GM21786 (cell line): Measurements from ENCODE around the gene ABCA3.

Experiments used
- ATAC-seq: cut with Tn5 transposase; IDR thresholded peaks from one replicate; pipeline ENCODE4 v1.9.1; 2021; ENCODE audit not compliant: unreplicated experiment

Gene ABCA3

GRCh38 chr16:2319606-2320005, 20.9 kb downstream of the ABCA3 start:
- no peak for ATAC-seq

DNA sequence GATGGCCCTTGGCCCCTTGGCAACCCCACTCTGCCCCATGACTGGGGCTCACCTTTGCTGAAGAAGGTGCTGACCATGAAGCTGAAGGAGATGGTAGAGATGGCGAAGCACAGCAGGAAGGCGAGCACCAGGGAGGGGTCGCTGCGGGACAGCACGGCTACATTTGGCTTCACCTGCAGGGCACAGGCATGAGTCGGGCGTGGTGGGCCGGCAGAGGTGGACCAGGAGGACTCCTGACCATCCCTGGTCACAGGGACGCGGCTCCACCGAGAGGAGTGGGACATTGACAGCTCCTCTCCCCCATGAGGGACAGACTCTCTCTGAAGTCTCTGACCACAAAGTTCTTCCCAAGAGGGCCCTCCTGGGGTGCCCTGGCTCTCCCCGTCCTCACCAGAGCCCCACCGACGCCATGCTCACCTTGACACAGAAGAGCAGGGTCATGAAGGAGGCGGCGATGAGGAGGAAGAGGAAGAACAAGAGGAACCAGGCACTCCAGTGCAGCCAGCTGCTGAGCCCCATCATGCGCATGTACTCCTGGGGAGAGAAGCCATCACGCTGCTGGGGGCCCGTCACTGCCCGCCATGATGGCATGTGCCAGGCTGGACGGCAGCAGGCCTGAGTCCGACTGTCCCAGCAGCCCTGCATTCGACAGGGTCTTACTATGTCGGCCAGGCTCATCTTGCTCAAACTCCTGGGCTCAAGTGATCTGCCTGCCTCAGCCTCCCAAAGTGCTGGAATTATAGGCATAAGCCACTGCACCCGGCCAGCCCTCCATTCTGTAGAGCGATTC, 23.1 kb downstream of the ABCA3 start:
- ATAC-seq: no peak

DNA sequence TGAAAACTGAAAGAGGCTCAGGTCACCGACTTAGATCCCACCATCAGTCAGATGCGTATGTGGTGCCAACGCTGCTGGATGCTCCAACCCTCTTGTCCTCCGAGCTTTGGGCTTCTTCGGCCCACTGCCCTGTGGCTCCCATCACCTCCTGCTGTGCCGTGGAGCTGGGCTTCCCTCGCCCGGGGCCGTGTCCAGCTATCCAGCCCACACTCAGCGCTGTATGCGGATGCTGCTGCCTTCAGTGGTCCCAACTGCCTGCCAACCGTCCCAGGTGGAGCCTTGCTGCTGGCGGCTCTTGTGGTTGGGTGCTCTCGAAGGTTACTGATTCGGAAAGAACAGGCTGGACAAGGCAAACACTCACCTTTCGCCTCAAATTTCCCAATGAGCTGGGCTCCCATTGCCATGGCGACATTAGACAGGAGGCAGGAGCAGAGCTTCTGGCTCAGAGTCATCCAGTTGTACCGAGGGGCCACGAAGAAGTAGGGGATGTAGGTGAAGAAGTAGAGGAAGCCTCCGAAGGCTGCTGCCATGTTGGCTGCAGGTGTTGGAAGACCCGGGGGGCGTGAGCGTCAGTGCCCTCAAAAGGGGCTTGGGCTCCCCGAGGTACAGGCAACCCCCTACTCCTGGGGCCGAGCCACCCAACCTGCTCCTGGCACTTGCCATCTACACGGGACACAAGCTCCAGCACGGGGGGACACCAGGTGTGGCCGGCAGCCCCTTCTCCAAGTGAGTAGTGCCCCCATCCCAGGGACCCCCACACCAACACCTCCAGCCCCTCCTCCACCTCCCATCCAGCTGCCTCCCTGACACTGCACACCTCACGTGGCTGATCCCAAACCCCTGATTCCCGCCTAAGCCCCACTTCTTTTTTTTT, 32.2 kb downstream of the ABCA3 start:
- ATAC-seq: no peak

GRCh38 chr16:2299915-2300192, 40.7 kb downstream of the ABCA3 start:
- no peak for ATAC-seq

- ATAC-seq: no peak
These were observed 41.2 kb downstream of the ABCA3 start for GRCh38 chr16:2299121-2299914.

DNA sequence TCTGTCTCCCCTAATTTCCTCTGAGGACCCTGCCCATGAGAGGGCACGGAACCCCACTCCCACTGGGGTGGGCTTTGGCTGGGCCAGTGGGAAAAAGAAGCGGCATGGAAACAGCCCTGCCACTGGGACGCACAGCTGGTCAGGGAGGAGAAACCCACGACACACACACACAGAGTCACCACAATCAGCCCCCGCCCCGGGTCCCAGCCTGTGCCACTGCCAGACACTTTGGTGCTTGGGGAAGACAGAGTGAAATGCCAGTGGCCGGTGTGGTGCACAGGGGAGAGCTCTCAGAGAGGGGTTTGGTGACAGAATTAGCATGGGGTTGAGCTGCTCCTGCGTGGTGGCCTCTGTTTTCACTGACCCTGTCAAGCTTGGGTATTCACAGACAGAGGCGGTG, 41.9 kb downstream of the ABCA3 start:
- ATAC-seq: no peak

- ATAC-seq: no peak
These were observed 43.0 kb downstream of the ABCA3 start for GRCh38 chr16:2297506-2297860.

- no peak for ATAC-seq
These were observed 43.6 kb downstream of the ABCA3 start for GRCh38 chr16:2296661-2297505.

DNA sequence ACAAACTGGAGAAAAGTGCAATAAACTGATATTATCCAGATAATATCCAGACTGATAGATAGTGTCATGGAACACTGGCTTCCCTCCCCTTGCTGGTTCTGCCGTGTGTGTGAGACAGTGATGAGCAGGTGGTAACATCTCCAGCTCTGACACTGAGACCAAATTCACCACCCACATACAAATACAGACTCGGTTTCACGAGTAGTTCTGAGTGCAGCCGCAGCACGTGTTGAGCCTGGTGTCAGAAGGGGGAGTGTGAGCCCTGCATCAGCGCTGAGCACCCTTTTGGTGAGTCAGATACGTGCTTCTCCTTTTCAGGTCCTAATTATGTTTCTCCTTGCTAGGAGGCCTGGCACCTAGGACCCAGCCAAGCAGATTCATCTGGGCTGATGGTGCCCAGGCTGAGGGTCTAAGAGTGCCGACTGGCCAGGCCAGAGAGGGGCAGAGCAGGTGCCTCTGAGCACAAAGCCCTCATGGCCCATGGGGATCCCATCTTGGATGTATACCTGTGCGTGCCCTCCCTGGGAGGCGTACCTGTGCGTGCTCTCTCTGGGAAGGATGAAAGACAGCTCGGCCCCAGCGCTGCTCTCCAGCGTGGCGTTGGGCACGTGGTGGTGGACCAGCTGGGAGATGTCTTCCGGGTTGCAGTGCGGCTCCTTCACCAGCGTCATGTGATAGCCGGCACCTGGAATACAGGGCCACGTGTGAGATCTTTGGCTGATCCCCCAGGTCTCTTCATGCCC, 45.3 kb downstream of the ABCA3 start:
- no peak for ATAC-seq

- ATAC-seq: no peak
These were observed 48.3 kb downstream of the ABCA3 start for GRCh38 chr16:2292221-2292620.

DNA sequence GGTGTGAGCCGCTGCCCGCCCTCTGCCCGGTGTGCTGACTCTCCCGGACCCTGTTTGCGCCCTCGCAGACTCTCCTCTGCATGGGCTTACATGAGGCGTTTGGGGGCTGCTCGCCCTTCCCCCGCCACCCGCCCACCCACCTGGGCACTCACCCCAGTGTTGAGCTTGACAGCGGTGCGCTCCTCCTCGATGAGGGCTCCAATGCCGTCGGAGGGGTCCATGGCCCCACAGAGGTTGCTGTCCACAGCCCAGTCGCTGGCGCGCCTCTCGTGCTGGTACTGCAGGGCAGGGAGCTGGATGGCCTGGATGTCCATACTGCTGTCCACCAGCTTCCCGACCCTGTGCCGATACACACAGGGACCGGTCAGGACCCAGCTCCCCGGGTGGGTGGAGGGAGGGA, 51.2 kb downstream of the ABCA3 start:
- ATAC-seq: no peak

DNA sequence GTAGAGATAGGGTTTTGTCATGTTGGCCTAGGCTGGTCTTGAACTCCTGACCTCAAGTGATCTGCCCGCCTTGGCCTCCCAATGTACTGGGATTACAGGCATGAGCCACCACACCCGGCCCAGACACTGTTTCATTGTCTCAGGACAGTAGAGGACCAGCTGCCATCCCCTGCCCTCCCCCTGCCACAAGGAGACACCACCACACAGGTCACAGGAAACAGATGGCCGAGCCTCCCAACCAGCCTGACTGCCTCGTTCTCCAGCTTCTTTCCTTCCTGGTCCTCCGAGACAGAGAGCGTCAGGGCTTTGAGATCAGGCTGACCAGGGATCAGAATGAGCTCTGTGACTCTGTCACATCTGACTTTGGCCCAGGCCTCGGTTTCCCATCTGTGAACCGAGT, 51.8 kb downstream of the ABCA3 start:
- ATAC-seq: no peak

DNA sequence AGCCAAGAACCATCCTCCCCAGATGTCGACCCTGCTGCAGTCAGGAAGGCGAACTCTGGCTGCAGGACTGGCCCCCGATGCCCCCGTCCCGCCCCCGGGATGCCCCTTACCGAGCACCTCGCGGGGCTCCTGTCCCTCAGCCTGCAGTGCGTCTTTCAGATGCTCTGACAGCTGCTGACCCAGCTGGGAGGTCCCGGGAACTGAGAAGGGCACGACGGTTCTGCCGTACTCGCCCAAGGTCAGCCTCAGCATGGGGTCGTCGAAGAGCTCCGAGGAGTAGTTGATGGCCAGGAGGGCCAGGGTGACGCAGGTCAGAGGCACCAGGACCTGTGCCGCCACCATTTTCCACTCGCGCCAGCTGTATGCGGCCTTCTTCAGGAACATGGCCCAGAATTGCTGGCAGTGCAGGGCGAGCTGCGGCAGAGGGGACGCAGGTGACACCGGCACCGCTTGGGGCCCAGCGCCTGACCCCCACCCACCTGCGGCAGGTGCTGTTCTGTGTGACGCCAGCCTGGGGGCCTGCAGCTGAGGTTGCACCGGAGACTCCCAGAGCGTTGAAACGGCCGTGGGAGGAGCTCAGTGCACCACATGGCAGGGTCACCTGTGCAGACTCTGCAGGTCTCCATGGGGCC, 52.5 kb downstream of the ABCA3 start:
- ATAC-seq: no peak

DNA sequence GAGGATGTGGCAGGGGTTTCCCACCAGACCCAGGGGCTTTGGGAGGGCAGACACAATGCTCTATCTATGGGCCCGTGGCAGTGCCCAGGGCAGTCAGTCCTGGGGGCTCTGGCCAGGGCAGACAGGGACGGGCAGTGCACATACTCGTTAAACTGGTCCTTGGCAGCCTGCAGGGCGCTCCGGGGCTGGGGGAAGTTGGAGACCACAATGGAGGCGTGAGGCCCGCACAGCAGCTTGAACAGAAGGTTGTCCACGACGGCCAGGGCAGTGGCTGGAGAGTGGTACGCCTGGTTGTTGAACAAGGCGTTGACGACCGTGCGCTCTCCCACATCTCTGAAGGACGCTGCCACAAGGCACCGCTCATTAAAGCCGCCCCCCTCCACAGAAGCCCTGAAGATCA, 54.0 kb downstream of the ABCA3 start:
- no peak for ATAC-seq

DNA sequence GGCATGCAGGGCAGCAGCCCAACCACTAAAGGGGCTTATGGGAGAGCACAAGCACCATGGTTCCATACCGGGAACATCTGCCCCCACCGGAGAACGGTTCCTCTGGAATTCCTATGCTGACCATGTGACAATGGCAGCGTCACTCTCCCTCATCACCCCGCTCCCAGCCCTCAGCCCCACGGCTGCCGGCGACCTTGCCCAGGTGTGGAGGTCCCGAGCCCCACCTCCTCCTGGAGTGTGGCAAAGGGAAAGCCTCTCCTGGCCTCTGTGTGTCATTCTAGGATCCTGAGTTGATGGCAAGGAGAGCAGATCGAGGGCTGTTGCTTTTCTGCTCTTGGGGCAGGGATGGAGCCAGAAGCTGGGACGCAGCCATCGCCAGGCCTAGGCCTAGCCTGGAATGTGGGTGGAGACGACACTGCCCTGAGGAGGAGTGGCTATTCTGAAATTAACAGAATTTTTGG, 54.8 kb downstream of the ABCA3 start:
- no peak for ATAC-seq

DNA sequence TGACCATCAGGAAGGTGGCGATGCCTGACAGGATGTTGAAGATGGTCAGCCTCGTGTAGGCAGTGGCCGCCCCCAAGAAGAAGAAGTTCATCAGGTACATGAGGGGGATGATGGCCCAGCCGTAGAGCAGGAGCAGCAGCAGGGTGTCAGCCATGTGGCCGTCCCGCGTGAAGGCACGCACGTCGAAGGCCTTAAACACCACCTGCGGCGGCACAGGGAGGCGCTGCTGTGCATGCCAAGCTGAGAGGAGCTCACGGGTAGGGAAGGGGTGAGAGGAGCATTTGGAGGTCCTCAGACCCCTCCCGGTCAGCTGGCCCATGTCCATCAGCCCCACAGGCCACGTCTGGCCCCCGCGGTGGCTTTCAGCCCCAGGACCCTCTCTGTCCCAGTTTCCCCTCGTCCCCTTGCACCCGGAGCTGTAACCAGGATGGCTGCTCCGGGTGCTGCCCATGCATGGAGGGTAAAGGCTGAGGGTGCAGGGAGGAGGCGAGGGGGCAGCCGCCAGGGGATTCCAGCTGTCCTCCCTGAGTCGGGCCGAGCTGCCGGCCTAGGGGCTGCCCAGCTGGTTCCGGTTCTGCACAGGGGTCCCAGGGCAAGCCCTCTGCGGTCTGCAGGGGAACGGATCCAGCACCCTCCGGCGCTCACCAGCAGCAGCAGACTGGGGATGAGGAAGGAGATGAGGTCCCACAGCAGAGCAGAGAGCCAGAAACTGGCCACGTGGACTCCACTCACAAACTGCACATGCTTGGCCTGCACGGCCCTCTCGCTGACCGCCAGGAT, 55.5 kb downstream of the ABCA3 start:
- ATAC-seq: no peak

GRCh38 chr16:2284001-2284770, 56.3 kb downstream of the ABCA3 start:
- ATAC-seq: no peak
